WTC11 (cell line): ENCODE results near the gene CHERP. TPM values are rescaled to one million over a fixed set of nuclear protein-coding genes. Genes with fewer than 3 reads are reported as not detected.
"Not testable (repeated sequence)": the region's sequence is repeated elsewhere in the genome, so short reads cannot be mapped to it uniquely, and the experiment has no call there.

ENCODE experiments used
- ATAC-seq: fragments of 200-7000 bp; cut with Tn5 transposase; 2 replicates; pipeline ENCODE4 v1.10.0; 2021; ENCODE audit warnings: mild to moderate bottlenecking, moderate library complexity
- CTCF ChIA-PET: fragments of 300-600 bp; sonication (Branson Sonifier 250); formaldehyde crosslinking; loops from one replicate; lab custom pipeline; 2021; ENCODE audit warnings: antibody characterized with exemption; lab: Charles Lee
- POLR2A ChIA-PET: fragments of 350-600 bp; sonication (Branson Sonifier 250); formaldehyde crosslinking; loops from one replicate; lab custom pipeline; 2021; ENCODE audit warnings: antibody characterized with exemption; lab: Charles Lee
- DNase-seq: peaks from one replicate; pipeline ENCODE4 v3.0.0; 2021; ENCODE audit warnings: low spot score
- H3K27ac Mint-ChIP-seq: 2 replicates; pipeline ENCODE4 v1.8.0; 2021; ENCODE audit warnings: mixed read lengths
- H3K27me3 Mint-ChIP-seq: 2 replicates; pipeline ENCODE4 v1.8.0; 2021; ENCODE audit warnings: low read depth, mild to moderate bottlenecking, moderate library complexity, mixed read lengths
- H3K36me3 Mint-ChIP-seq: 2 replicates; pipeline ENCODE4 v1.8.0; 2021; ENCODE audit warnings: mixed read lengths
- H3K4me1 Mint-ChIP-seq: 2 replicates; pipeline ENCODE4 v1.8.0; 2022; ENCODE audit warnings: mixed read lengths
- H3K4me3 Mint-ChIP-seq: 2 replicates; pipeline ENCODE4 v1.8.0; 2021; ENCODE audit warnings: mild to moderate bottlenecking, moderate library complexity, mixed read lengths
- H3K9me3 Mint-ChIP-seq: 2 replicates; pipeline ENCODE4 v1.8.0; 2021; ENCODE audit warnings: mixed read lengths
- ELF4 ChIP-seq: sonication (generic); formaldehyde crosslinking; IDR thresholded peaks from 2 replicates; pipeline ENCODE4 v1.8.1; 2022; ENCODE audit warnings: low read depth, mild to moderate bottlenecking, moderate library complexity, missing genetic modification reagents
- HMGXB4 ChIP-seq: sonication (generic); formaldehyde crosslinking; IDR thresholded peaks from 2 replicates; pipeline ENCODE4 v1.8.1; 2023; ENCODE audit warnings: mild to moderate bottlenecking, moderate library complexity, missing genetic modification reagents
- IRF2 ChIP-seq: sonication (generic); formaldehyde crosslinking; IDR thresholded peaks from 2 replicates; pipeline ENCODE4 v1.8.0; 2022; ENCODE audit warnings: low read depth, missing genetic modification reagents, borderline replicate concordance
- JAZF1 ChIP-seq: fragments of 250-450 bp; sonication (Bioruptor Pico); IDR thresholded peaks from 2 replicates; pipeline ENCODE4 v1.9.0; 2021; ENCODE audit warnings: moderate library complexity, mild to moderate bottlenecking, inconsistent platforms
- MXD4 ChIP-seq: fragments of 250-450 bp; sonication (Bioruptor Pico); IDR thresholded peaks from 2 replicates; pipeline ENCODE4 v1.8.0; 2021; ENCODE audit warnings: mild to moderate bottlenecking, moderate library complexity, borderline replicate concordance
- NFATC4 ChIP-seq: fragments of 250-450 bp; sonication (Bioruptor Pico); IDR thresholded peaks from 2 replicates; pipeline ENCODE4 v1.9.0; 2021; ENCODE audit warnings: mild to moderate bottlenecking
- NFE2L1 ChIP-seq: sonication (generic); formaldehyde crosslinking; IDR thresholded peaks from 2 replicates; pipeline ENCODE4 v1.8.1; 2023; ENCODE audit warnings: missing genetic modification reagents
- NR1H2 ChIP-seq: sonication (generic); formaldehyde crosslinking; IDR thresholded peaks from 2 replicates; pipeline ENCODE4 v1.9.0; 2021; ENCODE audit warnings: mild to moderate bottlenecking, moderate library complexity, missing genetic modification reagents
- OVOL2 ChIP-seq: fragments of 250-450 bp; sonication (Bioruptor Pico); IDR thresholded peaks from 2 replicates; pipeline ENCODE4 v1.9.0; 2021; ENCODE audit warnings: mild to moderate bottlenecking, borderline replicate concordance
- PRRX2 ChIP-seq: fragments of 250-450 bp; sonication (Bioruptor Pico); IDR thresholded peaks from 2 replicates; pipeline ENCODE4 v1.8.0; 2021; ENCODE audit warnings: mild to moderate bottlenecking
- STAT6 ChIP-seq: sonication (generic); formaldehyde crosslinking; conservative IDR thresholded peaks from 2 replicates; pipeline ENCODE4 v1.8.1; 2023; ENCODE audit warnings: mild to moderate bottlenecking, low read depth, missing genetic modification reagents, moderate library complexity
- TCF7 ChIP-seq: sonication (generic); formaldehyde crosslinking; IDR thresholded peaks from 2 replicates; pipeline ENCODE4 v1.8.0; 2022; ENCODE audit warnings: mild to moderate bottlenecking, low read depth, missing genetic modification reagents, moderate library complexity
- ZBTB21 ChIP-seq: sonication (generic); formaldehyde crosslinking; IDR thresholded peaks from 2 replicates; pipeline ENCODE4 v1.8.1; 2023; ENCODE audit warnings: mild to moderate bottlenecking, missing genetic modification reagents, borderline replicate concordance
- ZNF121 ChIP-seq: sonication (generic); formaldehyde crosslinking; IDR thresholded peaks from 2 replicates; pipeline ENCODE4 v1.8.0; 2023; ENCODE audit warnings: missing genetic modification reagents
- ZNF263 ChIP-seq: sonication (generic); formaldehyde crosslinking; IDR thresholded peaks from 2 replicates; pipeline ENCODE4 v1.8.1; 2022; ENCODE audit warnings: low read depth, mild to moderate bottlenecking, moderate library complexity, missing genetic modification reagents
- ZNF396 ChIP-seq: fragments of 250-450 bp; sonication (Bioruptor Pico); IDR thresholded peaks from 2 replicates; pipeline ENCODE4 v1.8.0; 2021; ENCODE audit warnings: mild to moderate bottlenecking, moderate library complexity, borderline replicate concordance
- total RNA-seq: library from RNA; stranded (reverse); gene quantifications from 3 replicates; pipeline ENCODE4 v1.2.3, GENCODE V29; 2021
- TF ChIP-seq, protein P1 (sequence below): sonication (generic); formaldehyde crosslinking; IDR thresholded peaks from 2 replicates; pipeline ENCODE4 v1.8.0; 2022; ENCODE audit warnings: mild to moderate bottlenecking, missing genetic modification reagents
- TF ChIP-seq, protein P2 (sequence below): sonication (generic); formaldehyde crosslinking; IDR thresholded peaks from 2 replicates; pipeline ENCODE4 v1.8.0; 2023; ENCODE audit warnings: missing genetic modification reagents

CHERP gene
- total RNA-seq, 1 experiment from 2014 or later, result 98.7 TPM

DNA sequence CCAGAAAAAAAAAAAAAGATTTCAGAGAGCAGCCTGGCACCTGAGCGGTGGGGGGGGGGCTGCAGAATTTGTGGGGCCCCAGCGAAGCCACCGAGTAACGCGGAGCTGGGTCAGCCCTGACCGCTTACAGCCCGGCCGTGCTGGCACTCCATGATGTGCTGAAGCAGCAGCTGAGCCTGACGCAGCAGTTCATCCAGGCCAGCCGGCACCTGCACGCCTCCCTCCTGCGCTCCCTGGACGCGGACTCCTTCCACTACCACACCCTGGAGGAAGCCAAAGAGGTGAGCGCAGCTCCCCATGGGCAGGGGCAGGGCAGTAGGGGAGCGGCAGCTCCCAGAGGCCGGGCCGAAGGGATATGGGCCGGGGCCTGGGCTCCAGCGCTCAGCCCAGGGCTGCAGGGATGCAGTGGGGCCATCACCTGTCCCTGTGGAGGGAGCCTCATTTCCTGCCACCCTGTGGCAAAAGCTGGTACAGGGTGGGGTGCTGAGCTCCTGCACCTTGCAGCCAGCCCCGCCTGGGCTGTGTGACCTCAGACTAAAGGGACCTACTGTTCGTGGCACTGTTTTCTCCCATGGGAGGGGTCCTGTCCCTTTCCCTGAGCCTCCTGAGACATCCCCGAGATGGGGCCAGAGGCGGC is 27.7 kb downstream of the CHERP start:
- POLR2A ChIA-PET, result no interaction called here
- peak; percentile 36 for DNase-seq
- peak; percentile 85 for ATAC-seq

GRCh38 chr19:16512611-16513010 is 29.6 kb downstream of the CHERP start:
- H3K27me3 Mint-ChIP-seq, CTCF ChIA-PET: not testable (repeated sequence)
- TF ChIP-seq ZNF121 (CRISPR knock-in tag), result peak; percentile 54; the same call in 1 of the 2 replicates
- TF ChIP-seq, all 79 proteins: peak for 1; not testable (repeated sequence) for 78
- DNase-seq, H3K4me3 Mint-ChIP-seq, H3K9me3 Mint-ChIP-seq, POLR2A ChIA-PET, ATAC-seq, H3K4me1 Mint-ChIP-seq, H3K27ac Mint-ChIP-seq: not testable (repeated sequence)
- peaks cover 16% of the 10 kb centered on the region for H3K36me3 Mint-ChIP-seq

More for the DNA sequence above, 27.7 kb downstream of the CHERP start:
- CTCF ChIA-PET, result interaction anchor here (0.6 to 4.5 kb wide), 7 partner anchors 17 to 97 kb away, joined by 3 to 43 read pairs (median 6); partner anchors contain the start of genes C19orf44 and CALR3
- Mint-ChIP-seq H3K27me3 (no peaks in the 10 kb centered on the region), H3K4me1 (no peaks in the 10 kb centered on the region), H3K9me3 (no peaks in the 10 kb centered on the region), H3K36me3 (peaks cover 30% of the 10 kb centered on the region), H3K4me3 (no peak overlapping the region), H3K27ac (no peak overlapping the region)
- TF ChIP-seq TCF7 (CRISPR knock-in tag) (no peak), NR1H2 (no peak), PRRX2 (CRISPR knock-in tag) (no peak), STAT6 (CRISPR knock-in tag) (no peak), NFATC4 (CRISPR knock-in tag) (no peak), ZNF121 (CRISPR knock-in tag) (no peak), OVOL2 (CRISPR knock-in tag) (no peak), JAZF1 (CRISPR knock-in tag) (no peak)

DNA sequence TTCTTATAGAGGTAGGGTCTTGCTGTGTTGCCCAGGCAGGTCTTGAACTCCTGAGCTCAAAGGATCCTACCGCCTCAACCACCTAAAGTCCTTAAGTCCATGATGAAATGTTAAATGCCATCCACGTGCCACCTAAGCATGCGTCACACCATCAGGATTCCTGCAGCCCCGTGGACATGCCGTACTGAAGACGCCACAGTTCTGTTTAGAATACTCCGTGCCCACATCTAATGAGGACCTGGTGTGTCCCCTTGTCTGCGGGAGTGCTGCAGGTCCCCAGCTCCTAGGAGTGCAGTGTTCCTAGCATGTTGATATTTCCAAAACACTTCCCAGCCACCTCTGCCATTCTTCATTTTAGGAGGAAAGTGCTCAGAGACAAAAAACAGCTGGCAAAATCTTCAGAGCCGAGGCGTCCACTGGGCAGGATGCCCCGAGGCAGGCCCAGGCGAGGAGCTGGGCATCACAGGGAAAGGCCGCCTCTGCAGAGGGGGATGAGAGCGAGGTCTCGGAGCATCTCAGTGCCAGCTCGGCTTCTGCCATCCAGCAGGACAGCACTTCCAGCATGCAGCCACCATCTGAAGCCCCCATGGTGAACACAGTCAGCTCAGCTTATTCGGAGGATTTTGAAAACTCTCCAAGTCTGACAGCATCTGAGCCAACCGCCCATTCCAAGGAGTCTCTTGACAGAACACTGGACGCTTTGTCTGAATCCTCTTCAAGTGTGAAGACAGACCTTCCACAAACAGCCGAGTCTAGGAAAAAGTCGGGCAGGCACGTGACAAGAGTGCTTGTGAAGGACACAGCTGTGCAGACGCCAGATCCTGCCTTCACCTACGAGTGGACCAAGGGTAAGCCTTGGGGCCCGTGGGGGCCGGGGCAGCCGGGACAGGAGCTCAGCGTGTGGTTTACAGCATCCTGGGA is 32.8 kb downstream of the CHERP start:
- Mint-ChIP-seq H3K36me3 (peaks cover 11% of the 10 kb centered on the region), H3K27me3 (no peaks in the 10 kb centered on the region), H3K4me1 (no peaks in the 10 kb centered on the region), H3K9me3 (no peaks in the 10 kb centered on the region), H3K27ac (no peak overlapping the region), H3K4me3 (no peak overlapping the region)
- ChIA-PET CTCF (interaction anchor here (1.3 kb wide), 1 partner anchor 126 kb away, joined by 3 read pairs; no protein-coding TSS in a partner anchor), POLR2A (no interaction called here)
- TF ChIP-seq, protein P1, sequence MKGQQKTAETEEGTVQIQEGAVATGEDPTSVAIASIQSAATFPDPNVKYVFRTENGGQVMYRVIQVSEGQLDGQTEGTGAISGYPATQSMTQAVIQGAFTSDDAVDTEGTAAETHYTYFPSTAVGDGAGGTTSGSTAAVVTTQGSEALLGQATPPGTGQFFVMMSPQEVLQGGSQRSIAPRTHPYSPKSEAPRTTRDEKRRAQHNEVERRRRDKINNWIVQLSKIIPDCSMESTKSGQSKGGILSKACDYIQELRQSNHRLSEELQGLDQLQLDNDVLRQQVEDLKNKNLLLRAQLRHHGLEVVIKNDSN (CRISPR knock-in tag), result no peak
- TF ChIP-seq ZNF396 (CRISPR knock-in tag) (no peak), ZNF121 (CRISPR knock-in tag) (0 out of 2 replicates have a peak, but pooled peaks have one; percentile 24)
- no peak for DNase-seq
- ATAC-seq, result no peak

- Mint-ChIP-seq H3K36me3 (peaks cover 12% of the 10 kb centered on the region), H3K4me1 (no peaks in the 10 kb centered on the region), H3K27ac (no peak overlapping the region), H3K9me3 (no peaks in the 10 kb centered on the region), H3K27me3 (no peaks in the 10 kb centered on the region), H3K4me3 (no peak overlapping the region)
- DNase-seq (no peak), ATAC-seq (no peak)
- CTCF ChIA-PET, result interaction anchor here (1.7 kb wide), 1 partner anchor 66 kb away, joined by 3 read pairs; no protein-coding TSS in a partner anchor
- POLR2A ChIA-PET, result no interaction called here
- TF ChIP-seq, protein P2, sequence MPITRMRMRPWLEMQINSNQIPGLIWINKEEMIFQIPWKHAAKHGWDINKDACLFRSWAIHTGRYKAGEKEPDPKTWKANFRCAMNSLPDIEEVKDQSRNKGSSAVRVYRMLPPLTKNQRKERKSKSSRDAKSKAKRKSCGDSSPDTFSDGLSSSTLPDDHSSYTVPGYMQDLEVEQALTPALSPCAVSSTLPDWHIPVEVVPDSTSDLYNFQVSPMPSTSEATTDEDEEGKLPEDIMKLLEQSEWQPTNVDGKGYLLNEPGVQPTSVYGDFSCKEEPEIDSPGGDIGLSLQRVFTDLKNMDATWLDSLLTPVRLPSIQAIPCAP (CRISPR knock-in tag), result no peak
- TF ChIP-seq ZBTB21 (CRISPR knock-in tag) (no peak), ZNF263 (CRISPR knock-in tag) (no peak), NR1H2 (no peak), ELF4 (CRISPR knock-in tag) (no peak), HMGXB4 (CRISPR knock-in tag) (no peak), NFE2L1 (CRISPR knock-in tag) (no peak), IRF2 (CRISPR knock-in tag) (no peak), MXD4 (CRISPR knock-in tag) (no peak)
Measured at GRCh38 chr19:16508546-16508945, 33.7 kb downstream of the CHERP start.
